Occipital lobe (tissue), 2 donors: ENCODE measurements around the gene PRCP. TPM values are rescaled to one million over a fixed set of nuclear protein-coding genes. Genes with fewer than 3 reads are reported as not detected.

ENCODE experiments used
- DNase-seq: peaks from one replicate; lab custom pipeline; 2025; lab: John Stamatoyannopoulos, UW
- total RNA-seq: library from RNA; depleted of rRNA; stranded (reverse); fragments of >200 nt; gene quantifications from one replicate; pipeline ENCODE4 v1.2.3, GENCODE V29; 2014

PRCP gene
- total RNA-seq, 1 donor from 2014 or later: 29.8 TPM

- no peak for DNase-seq
These were observed 7.1 kb upstream of the PRCP start for GRCh38 chr11:82907371-82907770.

DNA sequence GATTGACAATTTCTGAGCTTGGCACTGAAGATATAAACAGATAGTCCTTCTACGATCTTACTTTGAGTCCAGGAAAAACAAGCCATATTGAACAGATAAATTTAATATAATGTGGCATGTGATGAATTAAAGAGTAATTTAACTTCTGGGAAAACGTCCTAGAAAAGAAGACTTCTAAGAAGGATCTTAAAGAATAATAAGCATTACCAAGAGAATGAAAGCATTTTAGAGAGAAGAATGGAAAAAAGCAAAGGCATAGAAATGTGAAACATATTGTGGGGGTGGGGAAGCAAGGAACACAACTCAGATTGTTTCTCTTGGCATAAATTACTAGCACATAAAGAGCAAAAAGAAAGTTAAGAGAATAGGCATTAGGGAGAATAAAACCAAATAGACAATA is 6.7 kb upstream of the PRCP start:
- DNase-seq: no peak

DNA sequence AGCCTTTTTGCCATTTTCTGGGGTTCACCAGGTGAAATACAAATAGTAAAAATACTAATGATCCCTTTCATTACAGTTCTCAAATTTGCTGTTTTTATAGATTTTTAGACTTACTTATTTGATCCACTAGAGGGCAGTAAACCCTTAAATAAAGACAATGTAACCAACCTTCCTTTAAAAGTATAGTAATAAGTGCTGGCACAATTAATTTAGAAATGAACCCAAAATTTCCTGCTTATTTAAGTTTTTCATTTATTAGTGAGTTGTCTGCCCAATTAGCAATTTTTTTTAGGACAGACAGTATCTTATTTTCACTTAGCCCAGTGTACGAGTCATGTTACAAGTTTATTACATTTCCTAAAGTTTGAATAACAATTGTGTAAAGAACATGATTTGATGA is 6.0 kb upstream of the PRCP start:
- DNase-seq: no peak

DNA sequence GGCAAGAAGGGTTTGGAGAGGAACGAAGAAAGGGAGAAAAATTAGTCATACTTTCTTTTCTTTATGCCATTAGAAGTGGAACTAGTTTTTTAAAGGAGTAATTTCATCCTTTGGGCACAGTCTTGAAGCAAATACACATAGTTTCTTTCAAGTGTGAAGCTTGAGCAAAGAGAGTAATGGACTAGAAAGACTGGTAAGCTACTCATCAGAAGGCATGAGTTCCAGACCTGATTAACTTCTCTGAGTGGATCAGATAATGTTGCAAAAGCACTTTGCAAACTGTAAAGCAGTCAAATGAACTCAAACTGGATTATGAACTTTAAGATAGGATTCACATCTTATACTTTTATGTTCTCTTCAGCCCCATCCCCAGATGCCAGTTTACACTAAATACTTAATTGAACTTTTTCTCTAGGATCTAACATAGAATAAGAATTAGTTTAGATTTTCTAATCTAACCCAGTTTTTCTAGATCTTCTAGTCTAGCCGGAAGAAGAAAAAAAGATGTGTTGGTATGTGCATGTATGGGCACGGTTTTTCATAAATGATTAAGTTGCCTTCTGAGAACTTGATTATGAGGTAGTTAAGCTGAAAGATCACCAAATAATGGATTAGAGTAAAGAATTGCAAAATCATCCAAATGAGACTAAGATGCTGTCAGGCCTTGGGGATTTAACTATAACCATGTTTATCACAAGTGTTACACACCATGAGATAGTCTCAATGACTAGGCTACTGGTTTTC is 3.8 kb upstream of the PRCP start:
- no peak for DNase-seq

DNA sequence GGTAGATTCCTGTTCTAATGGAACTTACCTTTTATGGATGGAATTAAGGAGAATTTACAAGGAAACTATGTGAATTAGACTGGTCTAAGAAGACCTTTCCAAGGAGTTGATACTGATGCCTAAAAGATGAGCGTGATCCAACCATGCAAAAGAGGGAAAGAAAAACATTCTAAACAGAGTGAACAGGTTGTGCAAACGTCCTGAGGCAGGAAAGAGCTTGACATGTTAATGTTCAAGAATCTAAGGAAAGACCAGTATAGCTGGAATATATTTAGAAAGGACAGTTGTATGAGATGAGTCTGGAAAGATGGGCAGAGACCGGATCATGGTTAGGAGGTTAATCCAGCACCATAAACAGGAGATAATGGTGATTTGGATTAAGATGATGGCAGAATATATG is 2.6 kb upstream of the PRCP start:
- no peak for DNase-seq

DNA sequence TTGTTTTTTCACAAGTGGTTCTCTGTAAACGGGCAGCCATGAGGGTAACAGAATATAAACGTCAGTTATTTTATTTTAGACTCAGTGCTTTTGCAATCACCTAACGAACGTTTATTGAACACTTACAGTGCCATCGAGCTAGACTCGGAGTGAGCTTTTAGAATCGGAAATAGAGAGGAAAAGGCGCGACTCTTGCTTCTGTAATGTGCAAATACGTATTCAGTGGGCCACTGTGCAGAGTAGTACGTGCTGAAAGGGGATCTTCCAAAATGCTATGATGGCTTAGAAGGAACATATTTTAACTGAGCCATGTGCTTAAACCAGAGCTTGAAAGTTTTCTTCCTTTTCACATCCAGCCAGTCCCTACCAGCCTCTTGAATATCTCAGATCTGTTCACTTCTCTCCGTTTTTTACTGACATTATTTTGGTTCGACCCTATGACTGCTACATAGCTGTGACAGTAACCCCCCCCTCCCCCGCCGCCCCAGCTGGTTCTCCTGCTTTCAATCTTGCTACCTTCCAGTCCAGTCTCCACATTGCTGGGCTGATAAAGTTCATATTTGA is 1.8 kb upstream of the PRCP start:
- no peak for DNase-seq

GRCh38 chr11:82901165-82901921 is 1.1 kb upstream of the PRCP start, which contains the start of gene DDIAS:
Gene DDIAS (plus strand): TSS chr11:82901736. CDS start chr11:82914739, 13,003 bp downstream.
- DNase-seq: peak; percentile 91

DNA sequence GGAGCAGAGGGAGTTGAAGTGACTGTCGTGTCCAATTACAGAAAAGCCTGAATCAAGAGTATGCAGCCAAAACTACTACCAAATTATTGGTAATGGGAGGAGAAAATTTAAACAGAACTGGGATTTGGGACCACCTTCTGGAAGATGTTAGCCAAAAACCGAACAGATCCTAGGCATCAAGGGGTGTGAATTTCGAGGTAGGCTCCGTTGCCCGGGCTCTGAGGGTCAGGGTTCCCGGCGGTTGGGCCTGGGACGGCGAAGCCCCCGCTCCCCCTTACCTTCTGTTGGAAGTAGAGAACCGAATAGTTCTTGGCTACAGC is 313 bp downstream of the PRCP start:
- no peak for DNase-seq

- DNase-seq: no peak
These were observed 927 bp downstream of the PRCP start for GRCh38 chr11:82899186-82899820.

DNA sequence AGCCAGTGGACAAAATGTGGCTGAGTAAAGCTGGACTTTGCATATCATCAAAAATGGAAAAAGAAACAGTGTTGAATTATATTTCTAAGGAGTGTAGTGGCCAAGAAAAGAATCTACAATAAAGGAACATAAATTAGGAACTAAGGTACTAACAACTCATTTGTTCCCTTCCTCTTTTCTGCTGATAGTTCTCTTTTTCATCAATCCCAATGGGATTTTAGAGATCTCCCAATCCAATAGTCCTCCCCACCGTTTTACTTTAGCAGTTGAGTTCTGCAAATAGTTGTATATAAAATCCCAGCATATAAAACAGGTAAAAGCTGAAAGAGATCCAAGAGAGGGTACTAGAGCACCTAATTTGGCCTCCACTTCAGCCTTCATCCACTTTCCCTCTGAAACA is 2.0 kb downstream of the PRCP start:
- no peak for DNase-seq

DNA sequence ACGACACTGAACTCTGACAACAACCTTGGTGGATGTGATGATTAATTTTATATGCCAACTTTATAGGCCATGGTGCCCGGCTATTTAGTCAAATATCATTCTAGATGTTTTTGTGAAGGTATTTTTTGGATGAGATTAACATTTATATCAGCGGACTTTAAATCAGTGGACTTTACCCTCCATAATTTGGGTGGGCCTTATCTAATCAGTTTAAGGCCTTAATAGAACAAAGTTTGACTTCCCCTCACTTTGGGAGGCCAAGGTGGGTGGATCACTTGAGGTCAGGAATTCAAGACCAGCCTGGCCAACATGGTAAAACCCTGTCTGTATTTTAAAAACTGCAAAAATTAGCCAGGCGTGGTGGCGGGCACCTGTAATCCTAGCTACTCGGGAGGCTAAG is 4.0 kb downstream of the PRCP start:
- no peak for DNase-seq

GRCh38 chr11:82895437-82896091 is 4.7 kb downstream of the PRCP start:
- no peak for DNase-seq

DNA sequence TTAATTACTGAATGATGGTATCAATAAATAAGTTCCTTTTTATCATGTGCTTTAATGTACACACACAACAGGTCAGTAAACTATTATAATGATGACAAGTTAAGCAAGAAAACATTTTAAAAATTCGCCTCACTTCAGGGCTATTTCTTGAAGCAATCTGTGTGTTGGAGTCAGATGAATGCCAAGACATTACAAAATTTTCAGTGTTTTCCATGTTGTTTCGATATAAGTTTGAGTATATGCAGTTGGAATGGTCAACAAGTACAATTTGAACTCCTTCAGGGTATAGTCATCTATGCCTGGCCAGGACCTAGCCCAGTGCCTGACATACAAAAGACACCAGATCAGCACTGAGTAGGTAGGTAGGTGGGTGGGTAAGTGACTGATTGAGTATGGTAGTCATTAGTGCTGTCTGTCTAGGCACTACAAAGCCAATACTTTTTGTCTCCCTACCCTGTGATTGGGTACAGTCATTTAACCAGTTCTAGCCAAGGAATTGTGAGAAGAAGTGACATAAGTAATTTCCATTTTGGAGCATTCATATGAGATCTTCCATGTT is 7.5 kb downstream of the PRCP start:
- DNase-seq: no peak

DNA sequence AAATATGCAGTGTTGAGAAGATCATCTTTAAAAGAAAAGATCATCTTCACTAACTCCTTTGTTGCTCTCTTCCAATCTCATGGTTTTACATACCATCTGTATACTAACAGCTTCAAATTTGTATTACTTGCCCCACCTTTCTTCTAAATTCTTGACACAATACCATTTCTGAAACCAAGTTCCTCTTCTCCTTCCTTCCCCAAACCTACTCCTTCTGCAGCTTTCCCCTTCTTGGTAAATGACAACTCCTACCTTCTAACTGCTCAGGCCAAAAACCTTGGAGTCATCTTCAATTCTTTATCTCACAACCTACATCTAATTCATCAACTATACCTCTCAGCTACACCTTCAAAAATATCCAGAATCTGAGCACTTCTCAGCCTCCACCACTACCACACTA is 9.3 kb downstream of the PRCP start:
- no peak for DNase-seq

GRCh38 chr11:82890002-82890341 is 10.3 kb downstream of the PRCP start:
- no peak for DNase-seq

GRCh38 chr11:82889133-82890001 is 10.9 kb downstream of the PRCP start:
- no peak for DNase-seq

- no peak for DNase-seq
These were observed 16.4 kb downstream of the PRCP start for GRCh38 chr11:82883853-82884252.

GRCh38 chr11:82874646-82875523 is 25.3 kb downstream of the PRCP start:
- no peak for DNase-seq

- no peak for DNase-seq
These were observed 26.3 kb downstream of the PRCP start for GRCh38 chr11:82873919-82874333.
